ENCODE data around the gene RPGRIP1.
"Not testable (repeated sequence)": the region's sequence is repeated elsewhere in the genome, so short reads cannot be mapped to it uniquely, and the experiment has no call there.

RPGRIP1 gene

DNA sequence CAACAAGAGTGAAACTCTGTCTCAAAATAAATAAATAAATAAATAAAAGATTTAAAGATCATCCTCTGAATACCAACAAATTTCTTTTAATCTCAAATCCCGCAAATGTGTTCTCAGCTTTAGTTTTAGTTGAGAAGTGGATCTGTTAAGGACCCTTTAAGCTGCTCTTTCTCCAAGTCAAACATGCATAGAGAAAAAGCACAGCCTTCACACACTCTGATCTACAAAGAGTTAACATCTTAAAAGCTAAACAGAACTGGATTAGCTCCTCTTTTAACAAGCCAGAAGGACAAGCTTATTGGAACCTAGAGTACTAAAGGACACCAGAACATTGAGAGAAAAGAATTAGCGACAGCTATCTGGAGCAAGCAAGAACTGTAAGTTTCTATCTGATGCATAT is at the start of gene RPGRIP1:
Gene RPGRIP1, plus strand, starts transcription at position 301 of the 400 bp plus-strand sequence. CDS start 7,894 bp downstream, outside the sequence.
- no peak for DNase-seq (ENCODE audit: low read depth in 2 of 3, low spot score in 1 of 3)

DNA sequence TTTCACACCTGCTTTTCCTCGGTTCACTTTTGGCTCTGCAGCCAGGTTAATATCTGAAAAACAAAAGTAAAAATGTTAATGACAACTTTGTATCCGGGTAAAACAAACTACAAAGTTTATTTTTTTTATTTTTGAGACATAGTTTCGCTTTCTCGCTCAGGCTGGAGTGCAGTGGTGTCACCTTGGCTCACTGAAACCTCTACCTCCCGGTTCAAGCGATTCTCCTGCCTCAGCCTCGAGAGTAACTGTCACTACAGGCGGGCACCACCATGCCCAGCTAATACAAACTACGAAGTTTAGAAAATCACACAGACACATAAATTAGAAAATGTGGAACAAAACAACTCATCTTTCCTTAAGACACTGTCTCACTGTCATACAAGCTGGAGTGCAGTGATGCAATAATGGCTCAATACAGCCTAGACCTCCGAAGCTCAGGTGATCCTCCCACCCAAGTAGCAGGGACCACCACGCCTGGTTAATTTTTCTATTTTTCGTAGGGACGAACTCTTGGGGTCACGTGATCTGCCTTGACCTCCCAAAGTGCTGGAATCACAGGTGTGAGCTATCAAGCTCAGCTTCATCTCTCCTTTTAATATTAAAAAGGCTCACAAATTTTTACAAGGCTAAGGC is 48.7 kb upstream of the RPGRIP1 start:
- no peak for DNase-seq (ENCODE audit: low read depth in 2 of 3, low spot score in 1 of 3)

DNA sequence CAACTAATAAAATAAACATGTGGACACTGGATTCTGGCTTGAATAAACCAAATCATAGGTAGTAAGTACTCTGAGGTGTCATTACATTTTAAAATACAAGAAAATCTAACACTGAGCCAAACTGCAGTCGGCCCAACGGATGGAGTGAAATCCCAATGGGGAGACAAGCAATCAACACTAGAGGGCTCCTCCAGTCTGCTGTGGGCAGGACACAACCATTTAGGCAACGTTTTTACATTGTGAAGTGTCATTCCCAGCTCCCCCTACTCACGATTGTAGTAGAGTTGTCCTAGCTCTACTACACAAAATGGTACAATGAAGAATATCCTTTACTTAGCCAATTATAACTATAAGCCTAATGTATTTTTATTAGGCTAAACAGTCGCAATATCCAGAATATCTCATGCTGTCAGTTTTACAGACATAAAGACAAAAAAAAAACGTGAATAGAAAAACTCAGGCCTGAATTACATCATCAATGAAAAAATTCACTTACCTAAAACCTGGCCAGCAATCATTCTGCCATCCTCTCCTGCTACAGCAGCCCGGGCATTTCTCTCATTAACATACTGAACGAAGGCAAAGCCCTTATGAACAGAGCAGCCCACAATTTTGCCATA is 46.3 kb upstream of the RPGRIP1 start:
- no peak for DNase-seq (ENCODE audit: low read depth in 2 of 3, low spot score in 1 of 3)

DNA sequence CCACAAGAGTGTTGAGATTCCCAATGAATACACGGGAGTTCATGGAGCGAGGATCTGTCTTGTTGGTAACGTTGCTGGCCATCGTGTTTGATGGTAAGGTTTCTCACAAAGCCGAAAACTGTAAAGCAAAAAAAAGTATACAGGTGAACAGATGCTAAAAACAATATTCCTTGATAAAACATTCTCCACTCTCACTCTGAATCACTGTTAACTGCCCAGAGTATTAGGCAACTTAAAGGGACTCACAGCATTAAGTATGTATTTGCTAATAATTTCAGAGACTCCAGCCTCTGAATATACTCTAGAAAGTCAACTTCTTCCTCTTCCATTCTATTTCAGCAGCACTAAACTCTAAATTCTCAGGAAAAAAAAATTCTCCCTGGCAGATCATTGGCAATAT is 45.8 kb upstream of the RPGRIP1 start:
- no peak for DNase-seq (ENCODE audit: low read depth in 2 of 3, low spot score in 1 of 3)

DNA sequence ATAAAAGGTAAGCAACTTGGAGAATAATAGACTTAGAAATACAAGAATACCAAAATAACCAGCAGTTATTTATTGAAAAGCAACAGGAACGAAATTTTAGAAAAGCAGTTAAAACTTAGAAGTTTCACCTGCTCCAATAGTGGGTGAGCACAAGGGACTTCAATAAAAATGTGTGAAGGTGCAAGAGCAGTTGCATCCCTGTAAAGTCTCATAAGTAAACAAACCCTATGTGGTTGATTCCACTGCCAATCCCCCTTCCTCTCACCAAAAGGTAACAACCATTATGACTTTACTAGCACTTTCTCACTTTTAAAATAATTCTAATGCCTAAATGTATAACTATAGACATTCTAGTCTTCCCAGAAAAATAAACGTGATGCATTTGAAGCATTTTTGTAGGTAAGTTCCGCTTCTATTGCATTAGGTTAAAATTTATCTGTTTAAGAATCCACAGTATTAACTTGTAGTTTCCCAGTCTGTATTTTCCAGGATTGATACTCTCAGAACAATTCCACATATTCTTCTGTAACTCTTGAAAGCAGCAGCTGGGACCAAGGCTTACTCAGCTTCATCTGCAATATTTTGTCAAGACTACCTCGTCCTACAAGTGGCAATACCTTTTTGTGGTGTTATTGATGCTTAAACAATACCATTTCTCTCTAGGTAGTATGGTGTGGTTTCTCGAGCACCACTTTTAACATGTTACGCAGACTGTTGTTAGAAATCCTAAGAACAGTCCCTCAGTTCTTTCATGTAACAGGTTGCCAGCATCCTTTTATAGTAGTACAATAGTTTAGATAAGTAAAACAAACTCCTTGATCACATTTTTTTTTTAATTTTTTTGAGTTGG is 42.7 kb upstream of the RPGRIP1 start:
- no peak for DNase-seq (ENCODE audit: low read depth in 2 of 3, low spot score in 1 of 3)

DNA sequence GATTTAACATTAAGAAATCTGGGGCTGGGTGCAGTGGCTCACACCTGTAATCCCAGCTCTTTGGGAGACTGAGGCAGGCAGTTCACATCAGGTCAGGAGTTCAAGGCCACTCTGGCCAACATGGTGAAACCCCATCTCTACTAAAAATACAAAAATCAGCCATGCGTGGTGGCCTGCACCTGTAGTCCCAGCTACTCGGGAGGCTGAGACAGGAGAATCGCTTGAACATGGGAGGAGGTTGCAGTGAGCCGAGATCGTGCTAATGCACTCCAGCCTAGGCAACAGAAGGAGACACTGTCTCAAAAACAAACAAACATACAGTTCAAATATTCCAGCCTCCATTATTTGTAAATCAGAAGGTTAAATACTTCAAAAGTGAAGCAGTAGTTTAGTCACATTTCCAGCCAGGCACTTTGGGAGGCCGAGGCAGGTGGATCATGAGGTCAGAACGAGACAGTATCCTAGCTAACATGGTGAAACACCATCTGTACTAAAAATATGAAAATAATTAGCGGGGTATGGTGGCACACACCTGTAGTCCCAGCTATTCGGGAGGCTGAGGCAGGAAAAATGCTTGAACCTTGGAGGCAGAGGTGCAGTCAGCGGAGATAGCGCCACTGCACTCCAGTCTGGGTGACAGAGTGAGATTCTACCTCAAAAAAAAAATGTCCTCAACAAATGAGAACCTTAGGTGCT is 40.9 kb upstream of the RPGRIP1 start:
- no peak for DNase-seq (ENCODE audit: low read depth in 2 of 3, low spot score in 1 of 3)

DNA sequence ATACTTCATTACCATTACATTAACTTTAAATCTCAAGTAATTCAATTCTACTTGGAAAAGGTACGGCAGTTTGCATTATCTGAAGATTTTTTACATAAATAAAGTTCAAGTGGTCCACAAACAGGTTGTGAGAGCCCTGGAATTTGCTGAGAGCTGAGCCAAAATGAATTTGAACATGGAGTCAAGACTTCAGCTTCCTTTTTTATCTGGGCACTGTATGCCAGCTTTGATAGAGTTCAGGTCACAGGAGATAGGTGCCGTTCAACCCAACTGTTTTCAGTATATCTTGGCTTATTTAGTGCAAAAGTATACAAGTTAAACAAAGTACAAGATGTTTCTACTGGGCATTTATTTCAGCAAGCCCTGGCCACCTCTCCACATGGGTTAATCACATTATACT is 39.5 kb upstream of the RPGRIP1 start:
- no peak for DNase-seq (ENCODE audit: low read depth in 2 of 3, low spot score in 1 of 3)

DNA sequence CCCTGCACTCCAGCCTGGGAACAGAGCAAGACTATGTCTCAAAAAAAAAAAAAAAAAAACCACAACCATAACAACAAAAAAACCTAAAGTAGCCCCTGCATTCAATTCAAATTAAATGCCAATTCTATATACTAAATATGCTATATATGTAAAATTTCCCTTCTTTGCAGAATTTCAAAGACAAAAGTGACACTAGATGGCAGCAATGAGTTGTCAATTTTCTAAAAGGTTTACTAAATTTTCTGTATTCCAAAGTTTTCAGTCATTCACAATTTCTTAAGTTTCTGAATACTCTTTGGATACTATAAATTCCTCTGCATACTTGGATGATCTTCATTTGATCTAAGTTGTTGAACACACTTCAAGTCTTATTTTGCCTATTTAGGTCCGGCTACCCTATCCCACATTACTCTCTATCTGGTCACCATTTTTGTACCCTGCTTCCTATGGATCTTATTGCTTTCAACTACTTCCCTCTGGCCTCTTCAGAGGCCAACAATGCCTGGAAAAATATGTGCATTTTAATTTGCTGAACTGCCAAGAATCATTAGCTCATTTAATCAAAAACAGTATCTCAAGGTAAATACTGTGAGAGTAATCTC is 38.6 kb upstream of the RPGRIP1 start:
- DNase-seq (ENCODE audit: low read depth in 2 of 3, low spot score in 1 of 3) = no peak

DNA sequence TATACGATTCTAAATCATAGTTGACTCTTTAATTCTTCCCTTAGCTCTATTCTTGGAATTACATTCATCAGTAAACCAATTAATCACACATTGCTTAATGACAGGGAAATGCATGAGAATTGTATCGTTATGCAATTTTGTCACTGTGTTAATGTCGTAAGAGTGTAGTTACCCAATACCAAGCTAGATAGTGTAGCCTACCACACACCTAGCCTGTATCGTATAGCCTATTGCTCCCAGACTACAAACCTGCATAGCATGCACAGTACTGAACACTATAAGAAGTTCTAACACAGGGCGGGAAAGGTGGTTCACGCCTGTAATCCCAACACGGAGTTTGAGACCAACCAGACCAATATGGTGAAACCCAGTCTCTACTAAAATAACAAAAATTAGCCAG is 35.3 kb upstream of the RPGRIP1 start:
- DNase-seq (ENCODE audit: low read depth in 2 of 3, low spot score in 1 of 3) = no peak

DNA sequence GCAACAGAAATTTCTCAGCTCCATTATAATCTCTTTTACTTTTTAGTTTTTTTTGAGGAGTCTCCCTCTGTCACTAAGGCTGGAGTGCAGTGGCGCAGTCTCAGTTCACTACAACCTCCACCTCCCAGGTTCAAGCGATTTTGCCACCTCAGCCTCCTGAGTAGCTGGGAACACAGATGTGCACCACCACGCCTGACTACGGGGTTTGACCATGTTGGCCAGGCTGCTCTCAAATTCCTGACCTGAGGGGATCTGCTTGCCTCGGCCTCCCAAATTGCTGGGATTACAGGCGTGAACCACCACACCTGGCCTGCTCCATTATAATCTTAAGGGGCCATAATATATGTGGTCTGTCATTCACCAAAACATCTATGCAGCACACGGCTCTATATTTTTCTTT is 34.1 kb upstream of the RPGRIP1 start:
- DNase-seq (ENCODE audit: low read depth in 2 of 3, low spot score in 1 of 3) = no peak

DNA sequence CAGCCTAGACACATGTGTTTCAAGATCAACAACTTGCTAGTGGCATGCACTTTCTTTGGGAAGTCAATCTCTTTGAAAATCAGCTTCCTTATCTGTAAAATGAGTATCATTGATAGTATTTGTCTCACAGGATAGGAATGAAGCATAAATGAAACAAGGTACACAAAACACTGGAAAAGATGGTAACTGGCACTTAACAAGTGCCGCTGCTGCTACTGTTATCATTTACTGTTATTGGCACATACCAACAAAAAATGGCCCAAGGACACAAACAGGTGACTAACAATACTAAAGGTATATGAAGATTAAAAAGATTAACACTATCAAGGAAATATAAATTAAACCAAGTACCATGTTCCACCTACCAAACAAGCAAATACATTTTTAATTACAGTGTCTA is 31.5 kb upstream of the RPGRIP1 start:
- DNase-seq (ENCODE audit: low read depth in 2 of 3, low spot score in 1 of 3) = no peak

DNA sequence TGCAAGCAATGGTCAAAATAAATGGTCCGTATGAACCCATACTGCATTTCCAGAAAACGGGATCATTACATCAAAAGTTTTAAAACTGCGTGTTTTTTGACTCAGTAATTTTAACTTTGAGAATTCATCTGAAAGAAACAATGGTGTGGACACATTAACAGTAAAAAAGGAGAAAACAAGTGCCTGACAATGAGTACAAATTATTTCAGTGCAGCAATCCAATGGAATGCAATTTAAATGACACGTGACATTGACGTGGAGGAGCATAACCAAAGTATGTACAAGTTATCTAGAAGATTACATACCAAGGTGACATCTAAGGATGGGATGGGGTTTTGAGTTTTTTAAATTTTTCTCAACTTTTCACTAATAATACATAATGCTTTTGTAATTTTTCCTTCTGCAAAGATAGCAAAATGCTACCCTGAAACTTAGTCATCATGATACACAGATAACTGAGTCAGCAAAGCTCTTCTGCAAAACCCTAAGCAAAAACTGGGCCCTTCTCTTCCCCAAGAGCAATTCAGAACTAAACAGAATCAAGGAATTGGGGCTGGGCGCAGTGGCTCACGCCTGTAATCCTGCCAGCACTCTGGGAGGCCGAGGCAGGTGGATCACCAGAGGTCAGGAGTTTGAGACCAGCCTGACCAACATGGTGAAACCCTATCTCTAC is 31.0 kb upstream of the RPGRIP1 start:
- DNase-seq (ENCODE audit: low read depth in 2 of 3, low spot score in 1 of 3) = no peak

DNA sequence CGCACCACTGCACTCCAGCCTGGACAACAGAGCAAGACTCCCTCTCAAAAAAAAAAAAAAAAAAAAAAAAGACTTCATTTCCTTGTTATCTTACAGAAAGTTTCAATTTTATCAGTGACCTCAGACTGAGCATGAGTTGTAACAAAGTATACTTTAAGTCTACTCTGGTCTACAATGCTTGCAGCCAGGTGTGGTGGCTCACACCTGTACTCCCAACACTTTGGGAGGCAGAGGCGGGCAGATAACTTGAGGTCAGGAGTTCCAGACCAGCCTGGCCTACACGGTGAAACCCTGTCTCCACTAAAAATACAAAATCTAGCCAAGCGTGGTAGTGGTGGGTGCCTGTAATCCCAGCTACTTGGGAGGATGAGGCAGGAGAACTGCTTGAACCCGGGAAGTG is 28.7 kb upstream of the RPGRIP1 start:
- no peak for DNase-seq (ENCODE audit: low read depth in 2 of 3, low spot score in 1 of 3)

DNA sequence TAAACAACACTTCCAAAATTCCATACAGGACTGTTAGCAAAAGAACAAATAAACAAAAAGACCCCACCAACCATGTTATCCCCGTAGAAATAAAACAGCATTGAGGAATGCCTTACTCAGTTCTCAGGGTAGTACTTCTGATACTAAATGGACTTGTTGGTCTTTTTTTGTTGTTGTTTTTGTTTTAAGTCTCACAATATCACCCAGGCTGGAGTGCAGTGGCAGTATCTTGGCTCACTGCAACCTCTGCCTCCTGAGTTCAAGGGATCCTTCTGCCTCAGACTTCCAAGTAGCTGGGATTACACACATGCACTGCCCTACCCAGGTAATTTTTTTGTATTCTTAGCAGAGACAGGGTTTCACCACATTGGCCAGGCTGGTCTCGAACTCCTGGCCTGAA is 27.7 kb upstream of the RPGRIP1 start:
- no peak for DNase-seq (ENCODE audit: low read depth in 2 of 3, low spot score in 1 of 3)

DNA sequence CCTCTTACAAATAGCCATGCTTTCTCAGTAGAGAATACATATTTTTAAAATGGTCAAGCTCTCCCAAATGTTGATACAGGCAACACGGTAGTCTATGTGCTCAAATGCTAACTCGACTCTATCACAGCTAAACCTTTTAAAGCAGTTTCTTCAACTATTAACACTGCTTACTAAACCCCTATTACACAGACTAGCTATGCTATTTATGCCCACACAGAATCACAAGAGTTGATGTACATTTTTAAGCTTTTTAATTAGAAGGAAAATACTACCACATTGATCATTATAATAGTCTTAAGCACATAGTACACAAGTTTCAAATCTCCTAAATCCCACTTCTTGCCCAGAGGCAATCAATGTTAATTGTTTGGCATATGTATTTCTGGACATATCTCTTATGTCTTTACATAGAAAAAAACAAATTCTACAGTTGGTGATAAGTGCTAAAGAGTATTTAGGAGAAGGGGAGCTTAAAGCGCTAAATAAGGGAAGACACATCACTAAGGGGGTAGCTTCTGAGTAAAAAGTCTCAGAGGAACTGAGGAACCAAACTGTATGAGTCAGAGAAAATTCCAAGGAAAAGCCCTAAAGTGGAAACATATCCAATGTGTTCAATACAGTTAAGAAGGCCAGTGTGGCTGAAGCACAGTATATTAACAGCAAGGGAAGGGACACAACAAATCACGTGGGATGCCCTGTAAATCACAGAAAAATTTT is 24.3 kb upstream of the RPGRIP1 start:
- no peak for DNase-seq (ENCODE audit: low read depth in 2 of 3, low spot score in 1 of 3)

DNA sequence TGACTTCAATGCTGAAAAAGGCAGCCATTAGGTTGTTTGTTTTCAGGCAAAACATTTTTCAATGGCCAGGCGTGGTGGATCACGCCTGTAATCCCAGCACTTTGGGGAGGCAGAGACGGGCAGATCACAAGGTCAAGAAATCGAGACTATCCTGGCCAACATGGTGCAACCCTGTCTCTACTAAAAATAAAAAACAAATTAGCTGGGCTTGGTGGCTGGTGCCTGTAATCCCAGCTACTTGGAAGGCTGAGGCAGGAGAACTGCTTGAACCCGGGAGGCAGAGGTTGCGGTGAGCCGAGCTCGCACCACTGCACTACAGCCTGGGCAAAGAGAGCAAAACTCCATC is 23.8 kb upstream of the RPGRIP1 start:
- not testable (repeated sequence) for DNase-seq (ENCODE audit: low read depth in 2 of 3, low spot score in 1 of 3)

DNA sequence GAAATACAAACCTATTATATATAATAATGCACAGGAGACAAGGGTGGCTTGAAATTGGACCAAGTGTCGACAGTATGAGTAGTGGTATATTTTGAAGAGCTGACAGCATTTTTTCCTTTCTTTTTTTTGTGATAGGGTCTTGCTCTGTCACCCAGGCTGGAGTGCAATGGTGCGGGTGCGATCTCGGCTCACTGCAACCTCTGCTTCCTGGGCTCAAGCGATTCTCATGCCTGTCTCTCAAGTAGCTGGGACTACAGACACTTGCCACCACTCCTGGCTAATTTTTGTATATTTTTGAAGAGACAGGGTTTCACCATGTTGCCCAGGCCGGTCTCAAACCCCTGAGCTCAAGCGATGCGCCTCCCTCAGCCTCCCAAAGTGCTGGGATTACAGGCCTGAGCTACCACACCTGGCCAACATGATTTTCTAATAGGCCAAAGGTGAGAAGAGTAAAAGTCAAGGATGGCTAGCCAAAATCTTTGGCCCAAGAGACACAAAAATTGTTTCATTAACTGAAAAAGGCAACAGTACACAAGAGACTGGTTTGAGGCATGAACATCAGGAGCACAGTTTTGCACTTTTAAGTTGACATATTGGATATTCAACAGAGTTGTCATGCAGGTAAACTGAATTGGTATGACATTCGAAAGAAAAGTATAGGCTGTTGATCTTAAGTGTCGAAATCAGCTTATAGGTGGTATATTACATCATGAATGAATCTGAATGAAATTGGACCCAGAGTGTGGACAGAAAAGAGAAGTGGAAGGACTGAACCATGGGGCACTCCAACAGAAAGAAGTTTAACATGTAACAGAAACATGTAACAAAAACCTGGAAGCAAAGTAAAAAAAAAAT is 23.1 kb upstream of the RPGRIP1 start:
- no peak for DNase-seq (ENCODE audit: low read depth in 2 of 3, low spot score in 1 of 3)

DNA sequence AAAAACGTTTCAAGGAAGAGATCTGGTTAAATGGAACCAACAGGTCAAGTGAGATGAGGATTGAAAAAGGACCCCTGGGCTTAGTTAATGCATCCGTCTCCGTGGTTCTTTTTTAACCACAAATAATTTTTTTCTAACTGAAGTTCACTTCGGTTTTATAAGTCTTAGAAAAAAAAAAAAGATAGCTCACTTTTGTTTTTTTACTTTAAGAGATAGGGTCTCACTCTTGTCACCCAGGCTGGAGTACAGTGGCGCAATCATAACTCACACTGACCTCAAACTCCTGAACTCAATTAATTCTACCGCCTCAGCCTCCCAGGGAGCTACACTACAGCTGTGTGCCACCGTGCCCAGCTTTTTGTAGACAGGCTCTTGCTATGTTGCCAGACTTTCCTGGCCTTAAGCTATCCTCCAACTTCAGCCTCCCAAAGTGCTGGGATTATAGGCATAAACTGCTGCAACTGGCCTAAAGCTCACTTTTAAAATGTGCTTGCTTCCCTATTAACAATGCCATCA is 22.4 kb upstream of the RPGRIP1 start:
- no peak for DNase-seq (ENCODE audit: low read depth in 2 of 3, low spot score in 1 of 3)

All from stimulated activated CD4-positive, alpha-beta T cell treated with anti-CD3 and anti-CD28 coated beads, Interleukin-12 subunit alpha, Interleukin-12 subunit beta, amount 100 ng/mL, for 48 hours (primary cell).